Measurements from ENCODE around the gene TMEM9B. TPM values are rescaled to one million over a fixed set of nuclear protein-coding genes. Genes with fewer than 3 reads are reported as not detected.

The TMEM9B gene
- total RNA-seq, 4 donors from 2014 or later, result 20.5 to 93.9 (median 58.5) TPM

DNA sequence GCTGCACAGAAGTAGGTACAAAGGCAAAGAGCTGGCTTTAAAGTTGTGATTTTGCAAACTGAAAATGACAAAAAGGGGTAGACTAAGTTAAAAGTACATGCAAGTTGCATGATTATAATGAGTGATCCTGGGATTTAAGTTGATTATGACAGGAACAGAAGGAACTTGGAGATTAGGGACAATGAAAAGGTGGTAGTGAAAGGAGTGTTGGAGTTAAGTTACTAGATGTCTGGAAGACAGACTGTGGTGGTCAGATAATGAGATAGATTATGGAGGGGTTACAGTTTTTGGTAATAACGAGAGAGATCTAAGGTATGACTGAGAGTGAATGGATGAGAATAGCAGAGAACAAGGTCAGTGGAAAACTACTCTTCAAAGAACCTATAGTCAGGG is 7.7 kb upstream of the TMEM9B start:
- Histone ChIP-seq H3K27ac (no peak overlapping the region), H3K9me3 (no peaks in the 10 kb centered on the region), H3K27me3 (no peaks in the 10 kb centered on the region), H3K4me3 (no peak overlapping the region), H3K36me3 (no peaks in the 10 kb centered on the region), H3K4me1 (no peaks in the 10 kb centered on the region)
- no peak for DNase-seq
- WGBS, 2 donors (ENCODE audit: low coverage in 1 of 2), result 72 to 82% methylated on average over 1 of the region's 1 CpG
- in situ Hi-C loops (cut with MboI; ENCODE audit: low pct_ligation_motif_present in 1 of 4, low pct_unique_long_range_greater_than_20kb in 1 of 4, low sequenced_read_pairs in 3 of 4) (loop anchor here in 3 of 4 donors (25.0 kb wide), 1 partner anchor 285 kb away; the partner anchor contains the start of genes RPL27A (in 3 of the 3) and TRIM66 (in 3 of the 3)), intact Hi-C loops (cut with DNase I; ENCODE audit: low total_unique reads) (no loop called here)
- TF ChIP-seq POLR2AphosphoS5 (IDR thresholded peaks at IDR 0.05), result no peak
- no peak for TF ChIP-seq CTCF (IDR thresholded peaks at IDR 0.05)
- no peak for TF ChIP-seq POLR2A (IDR thresholded peaks at IDR 0.05)
- TF ChIP-seq EP300 (IDR thresholded peaks at IDR 0.05; ENCODE audit: low read depth), result no peak

DNA sequence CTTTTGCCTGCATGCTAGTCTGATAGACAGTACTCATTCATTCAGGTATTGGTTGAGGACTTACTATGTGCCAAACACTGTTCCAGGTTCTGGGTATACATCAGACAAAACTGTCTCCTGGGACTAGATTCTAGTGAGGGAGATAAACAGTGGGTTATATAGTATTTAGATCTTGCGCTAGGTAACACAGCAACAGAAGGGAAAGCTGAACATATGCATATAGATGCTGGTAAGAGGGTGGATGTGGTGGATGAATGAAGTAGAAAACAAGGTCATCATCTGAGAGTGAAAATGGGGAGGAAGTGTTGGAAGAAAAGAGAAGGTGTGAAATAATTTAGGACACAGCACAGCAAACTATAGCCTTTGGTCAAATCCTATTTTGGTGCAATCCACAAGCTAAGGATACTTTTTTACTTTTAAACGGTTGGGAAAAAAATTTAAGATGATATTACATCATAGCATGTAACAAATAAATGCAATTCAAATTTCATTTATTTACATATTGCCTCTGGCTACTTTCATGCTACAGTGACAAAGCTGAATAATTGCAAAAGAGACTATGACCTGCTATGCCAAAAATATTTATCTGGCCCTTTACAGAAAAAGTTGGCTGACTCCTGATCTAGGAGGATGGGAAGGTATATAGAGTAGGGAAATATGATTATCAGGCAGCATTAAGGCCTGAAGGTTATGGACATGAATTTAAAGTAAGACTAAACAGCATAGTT is 7.1 kb upstream of the TMEM9B start:
- Histone ChIP-seq H3K27me3 (no peaks in the 10 kb centered on the region), H3K36me3 (no peaks in the 10 kb centered on the region), H3K4me1 (no peaks in the 10 kb centered on the region), H3K9me3 (no peaks in the 10 kb centered on the region), H3K4me3 (no peak overlapping the region), H3K27ac (no peak overlapping the region)
- TF ChIP-seq POLR2A (IDR thresholded peaks at IDR 0.05) (no peak), CTCF (IDR thresholded peaks at IDR 0.05) (no peak), POLR2AphosphoS5 (IDR thresholded peaks at IDR 0.05) (no peak), EP300 (IDR thresholded peaks at IDR 0.05; ENCODE audit: low read depth) (no peak)
- in situ Hi-C loops (cut with MboI; ENCODE audit: low pct_ligation_motif_present in 1 of 4, low pct_unique_long_range_greater_than_20kb in 1 of 4, low sequenced_read_pairs in 3 of 4), result loop anchor here in 3 of 4 donors (25.0 kb wide), 1 partner anchor 284 kb away; the partner anchor contains the start of genes RPL27A (in 3 of the 3) and TRIM66 (in 3 of the 3)
- no peak for DNase-seq
- WGBS, 2 donors (ENCODE audit: low coverage in 1 of 2), result 82 to 85% methylated on average over 2 of the region's 2 CpGs
- intact Hi-C loops (cut with DNase I; ENCODE audit: low total_unique reads), result no loop called here

- DNase-seq, result no peak
- in situ Hi-C loops (cut with MboI; ENCODE audit: low pct_ligation_motif_present in 1 of 4, low pct_unique_long_range_greater_than_20kb in 1 of 4, low sequenced_read_pairs in 3 of 4) (loop anchor here in 3 of 4 donors (25.0 kb wide), 1 partner anchor 280 kb away; the partner anchor contains the start of genes RPL27A (in 3 of the 3) and TRIM66 (in 3 of the 3)), intact Hi-C loops (cut with DNase I; ENCODE audit: low total_unique reads) (no loop called here)
- TF ChIP-seq CTCF (IDR thresholded peaks at IDR 0.05) (no peak), EP300 (IDR thresholded peaks at IDR 0.05; ENCODE audit: low read depth) (no peak), POLR2A (IDR thresholded peaks at IDR 0.05) (no peak), POLR2AphosphoS5 (IDR thresholded peaks at IDR 0.05) (no peak)
- Histone ChIP-seq H3K4me1 (peaks cover 11 to 21% (median 18%) of the 10 kb centered on the region in 4 donors), H3K27me3 (no peaks in the 10 kb centered on the region), H3K27ac (no peak overlapping the region), H3K36me3 (no peaks in the 10 kb centered on the region), H3K4me3 (no peak overlapping the region), H3K9me3 (no peaks in the 10 kb centered on the region)
- 77 to 85% methylated on average over 8 of the region's 8 CpGs for WGBS, 2 donors (ENCODE audit: low coverage in 1 of 2)
Observed at GRCh38 chr11:8967184-8967583, 2.9 kb upstream of the TMEM9B start.

DNA sequence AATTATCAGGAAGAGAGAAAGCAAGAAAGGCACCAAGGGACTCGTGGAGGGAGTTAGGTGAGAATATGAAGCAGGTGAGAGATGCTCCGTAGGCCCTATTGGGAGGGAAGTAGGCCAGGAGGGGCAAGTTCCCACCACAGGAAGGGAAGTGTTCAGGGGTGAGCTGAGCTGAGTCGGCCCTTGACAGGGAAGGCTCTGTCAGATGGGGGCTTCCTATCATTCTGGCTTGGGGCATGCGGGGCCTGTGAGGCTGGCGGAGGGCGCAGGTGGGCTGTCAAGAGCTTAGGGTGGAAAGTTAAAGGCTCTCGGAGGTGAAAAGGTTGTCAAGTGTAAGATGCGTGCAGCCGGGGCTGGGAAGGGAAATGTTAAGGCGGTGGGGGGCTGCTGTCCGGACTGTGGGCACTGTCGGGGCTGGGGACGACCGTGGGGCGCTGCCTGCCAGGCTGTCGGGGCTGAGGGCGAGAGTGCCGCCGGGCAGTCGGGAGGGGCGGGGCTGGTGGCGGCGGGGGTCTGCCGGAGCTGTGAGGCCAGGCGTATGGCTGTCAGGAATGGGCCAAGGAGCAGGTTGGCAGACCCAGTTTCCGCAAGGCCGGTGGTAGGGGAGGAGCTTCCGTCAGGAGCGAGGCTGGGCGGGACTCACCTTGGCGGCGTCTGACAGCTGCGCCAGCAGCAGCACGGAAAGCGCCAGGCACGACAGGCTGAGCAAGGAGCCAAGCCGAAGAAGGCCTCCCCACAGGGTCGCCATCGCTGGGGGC is 496 bp downstream of the TMEM9B start:
- no peaks in the 10 kb centered on the region for H3K9me3 ChIP-seq
- H3K27ac ChIP-seq, result peak overlapping the region; percentile 93 to 99 (median 96)
- peaks cover 16 to 35% (median 25%) of the 10 kb centered on the region in 4 donors for H3K4me1 ChIP-seq
- TF ChIP-seq EP300 (IDR thresholded peaks at IDR 0.05; ENCODE audit: low read depth) (no peak), POLR2A (IDR thresholded peaks at IDR 0.05) (no peak), CTCF (IDR thresholded peaks at IDR 0.05) (no peak), POLR2AphosphoS5 (IDR thresholded peaks at IDR 0.05) (no peak)
- peak overlapping the region; percentile 61 to 87 (median 78) for H3K4me3 ChIP-seq
- in situ Hi-C loops (cut with MboI; ENCODE audit: low pct_ligation_motif_present in 1 of 4, low pct_unique_long_range_greater_than_20kb in 1 of 4, low sequenced_read_pairs in 3 of 4), result loop anchor here in 3 of 4 donors (25.0 kb wide), 1 partner anchor 276 kb away; the partner anchor contains the start of genes RPL27A (in 3 of the 3) and TRIM66 (in 3 of the 3)
- WGBS, 2 donors (ENCODE audit: low coverage in 1 of 2), result 2 to 6% methylated on average over 3 to 34 of the region's 39 CpGs
- peak; percentile 90 for DNase-seq
- intact Hi-C loops (cut with DNase I; ENCODE audit: low total_unique reads), result loop anchor here (5.0 kb wide), 2 partner anchors 51 to 281 kb away; partner anchors contain the start of genes AKIP1, RPL27A and TRIM66
- no peaks in the 10 kb centered on the region for H3K27me3 ChIP-seq
- no peaks in the 10 kb centered on the region for H3K36me3 ChIP-seq
